Muscle of back (tissue), 13 donors: ENCODE measurements around the gene QRICH1. TPM values are rescaled to one million over a fixed set of nuclear protein-coding genes. Genes with fewer than 3 reads are reported as not detected.

Experiments used
- DNase-seq, 3 donors: peaks; one replicate each; pipeline versions ENCODE4 v3.0.0 to v3.0.0-alpha.2; 2013
- long read RNA-seq, 9 donors: transcript quantifications; one replicate each; lab custom pipeline, GENCODE V29; 2026
- polyA plus RNA-seq, 10 donors: library from polyadenylated mRNA; unstranded; fragments of 120-200 nt; gene quantifications; one replicate each; pipeline ENCODE4 v1.2.1, GENCODE V29; 2013; ENCODE audit not compliant: insufficient read length in 10 of 10

QRICH1 gene
- 10 to 100 TPM; 47.5 to 63.6 (median 53.9) TPM for polyA plus RNA-seq
- long read RNA-seq, donor 1, transcript QRICH1-202 (10 exons, 3,549 nt): major isoform, 5 of 17 reads
- long read RNA-seq, donor 1, partial matches to known transcripts: 10 of 17 reads
- long read RNA-seq, donor 1, other reads (novel, unspliced or antisense): 0 of 17 reads
- long read RNA-seq, donor 2, partial matches to known transcripts: 5 of 6 reads
- long read RNA-seq, donor 2, other reads (novel, unspliced or antisense): 0 of 6 reads
- long read RNA-seq, donor 3: 0 reads
- long read RNA-seq, donor 4, partial matches to known transcripts: 0 of 2 reads
- long read RNA-seq, donor 4, other reads (novel, unspliced or antisense): 0 of 2 reads
- long read RNA-seq, donor 5, partial matches to known transcripts: 42 of 44 reads
- long read RNA-seq, donor 5, other reads (novel, unspliced or antisense): 0 of 44 reads
- long read RNA-seq, donor 6, partial matches to known transcripts: 19 of 20 reads
- long read RNA-seq, donor 6, other reads (novel, unspliced or antisense): 0 of 20 reads
- long read RNA-seq, donor 7, partial matches to known transcripts: 7 of 8 reads
- long read RNA-seq, donor 7, other reads (novel, unspliced or antisense): 0 of 8 reads
- long read RNA-seq, donor 8, partial matches to known transcripts: 6 of 7 reads
- long read RNA-seq, donor 8, other reads (novel, unspliced or antisense): 0 of 7 reads
- long read RNA-seq, donor 9: 0 reads

- peak; percentile 99 to 100 (median 99) for DNase-seq
Observed at GRCh38 chr3:49093853-49094767, at the start of gene QRICH1. Gene QRICH1 (minus strand): TSS chr3:49094071. CDS start chr3:49077017, 17,054 bp downstream.

DNA sequence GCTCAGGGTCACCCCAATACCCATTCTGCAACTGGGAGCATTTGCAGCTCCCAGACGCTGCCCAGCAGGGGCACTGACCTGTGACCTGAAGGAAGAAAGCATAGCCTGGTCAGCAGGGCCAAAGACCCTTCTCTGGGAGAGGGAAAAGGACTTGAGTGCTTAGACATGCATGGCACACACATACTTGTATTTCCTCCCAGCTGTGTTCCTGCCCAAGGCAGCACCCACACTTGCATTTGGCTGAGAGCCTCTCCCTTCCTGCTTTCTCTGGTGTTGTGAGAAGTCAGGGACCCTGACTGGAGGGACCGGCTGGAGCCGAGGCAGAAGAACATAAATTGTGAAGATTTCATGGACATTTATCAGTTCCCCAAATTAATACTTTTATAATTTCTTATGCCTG is 46.2 kb upstream of the QRICH1 start:
- no peak for DNase-seq

GRCh38 chr3:49135499-49135898 is 41.6 kb upstream of the QRICH1 start:
- no peak for DNase-seq

- no peak for DNase-seq
Observed at GRCh38 chr3:49134471-49135265, 40.8 kb upstream of the QRICH1 start.

- DNase-seq: peak; percentile 92 to 96 (median 92)
Observed at GRCh38 chr3:49133226-49133951, 39.5 kb upstream of the QRICH1 start.

DNA sequence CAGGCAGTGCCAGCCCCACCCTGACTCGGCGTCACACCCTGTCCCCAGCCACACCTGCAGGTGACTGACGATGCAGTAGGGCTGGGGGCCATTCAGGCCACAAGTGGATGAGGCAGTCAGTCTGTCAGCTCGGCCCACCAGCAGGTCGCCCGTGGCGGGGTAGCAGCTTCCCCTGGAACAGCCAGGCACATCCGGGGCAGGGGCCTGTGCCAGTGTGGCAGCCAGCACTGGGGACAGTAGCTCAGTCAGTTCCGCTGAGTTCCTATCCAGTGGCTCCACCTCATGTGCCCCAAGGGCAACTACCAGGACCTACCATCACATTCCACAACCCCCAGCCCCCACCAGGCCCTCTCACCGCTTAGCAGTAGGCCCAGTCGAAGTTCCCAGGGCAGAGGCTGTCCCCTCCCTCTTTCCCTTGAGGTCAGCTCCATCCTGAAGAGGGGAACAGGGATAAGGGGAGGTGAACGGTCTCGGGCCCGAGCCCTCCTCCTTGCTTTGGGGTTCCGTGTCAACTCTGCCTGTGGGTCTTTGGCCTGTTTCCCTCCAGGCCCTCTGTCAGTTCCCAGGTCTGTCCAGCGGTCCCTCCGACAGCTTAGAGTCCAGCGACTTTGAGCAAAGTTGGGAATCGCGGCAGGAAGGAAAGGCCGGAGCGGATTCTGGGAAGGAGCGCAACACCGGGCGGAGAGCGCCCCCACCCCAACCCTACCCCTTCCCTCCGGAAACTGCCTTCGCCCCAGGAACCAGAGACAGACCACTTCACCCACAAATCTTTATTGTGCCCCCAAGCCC is 38.8 kb upstream of the QRICH1 start, which contains the start of gene LAMB2:
TSS of gene LAMB2 (minus strand) at position 614 of the 789 bp plus-strand sequence. CDS start at position 431, 183 bp downstream.
- peak; percentile 79 to 95 (median 87) for DNase-seq

GRCh38 chr3:49132073-49132436 is 38.2 kb upstream of the QRICH1 start:
- no peak for DNase-seq

- no peak for DNase-seq
Observed at GRCh38 chr3:49131576-49131975, 37.7 kb upstream of the QRICH1 start.

DNA sequence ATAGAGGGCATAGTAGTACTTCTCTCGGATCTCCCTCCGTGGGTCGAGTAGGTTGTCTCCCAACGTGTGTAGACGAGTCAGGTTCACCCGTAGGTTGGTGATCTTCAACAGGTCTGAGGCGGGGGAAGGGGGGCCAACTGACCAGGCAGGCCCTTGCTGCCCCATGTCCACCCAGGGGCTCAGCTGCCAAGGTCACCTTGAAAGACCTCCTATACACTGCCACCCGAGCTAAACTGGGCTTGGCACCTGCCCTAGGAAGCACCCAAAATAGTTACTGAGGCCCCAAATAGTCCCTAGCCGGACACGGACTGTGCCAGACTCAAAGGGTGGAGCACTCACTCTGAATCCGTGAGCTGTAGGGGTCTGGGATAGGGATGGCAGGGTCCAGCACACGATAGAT is 37.2 kb upstream of the QRICH1 start:
- DNase-seq: no peak

DNA sequence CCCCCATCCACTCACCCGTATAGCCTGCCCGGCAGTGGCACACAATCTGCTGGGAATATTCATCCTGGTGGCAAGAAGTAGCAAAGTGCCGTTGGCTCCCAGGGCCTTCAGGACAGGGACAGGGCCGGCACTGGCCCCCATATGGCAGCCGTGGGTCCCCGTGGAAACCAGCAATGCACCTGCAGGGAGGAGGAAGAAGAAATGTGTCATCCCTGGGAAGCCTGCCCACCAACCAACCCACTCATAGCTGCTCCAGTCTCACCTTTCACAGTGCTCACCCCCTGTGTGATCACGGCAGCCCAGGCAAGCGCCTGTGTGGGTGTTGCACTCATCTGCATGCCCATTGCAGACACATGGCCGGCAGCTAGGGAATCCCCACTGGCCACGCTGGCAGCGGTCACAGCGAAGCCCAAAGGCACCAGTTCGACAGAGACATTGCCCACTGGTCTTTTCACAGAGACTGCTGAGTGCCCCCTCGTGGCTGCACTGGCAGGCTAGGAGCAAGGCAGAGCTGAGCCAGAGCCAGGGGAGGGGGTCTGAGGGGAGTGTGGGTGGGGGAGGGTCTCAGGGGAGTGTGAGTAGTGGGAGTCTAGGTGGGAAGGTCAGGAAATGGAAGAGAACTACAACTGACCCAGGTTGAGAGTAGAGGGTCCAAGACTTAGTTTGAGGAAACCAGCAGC is 31.3 kb upstream of the QRICH1 start:
- DNase-seq: no peak

- no peak for DNase-seq
Observed at GRCh38 chr3:49124203-49124602, 30.3 kb upstream of the QRICH1 start.

DNA sequence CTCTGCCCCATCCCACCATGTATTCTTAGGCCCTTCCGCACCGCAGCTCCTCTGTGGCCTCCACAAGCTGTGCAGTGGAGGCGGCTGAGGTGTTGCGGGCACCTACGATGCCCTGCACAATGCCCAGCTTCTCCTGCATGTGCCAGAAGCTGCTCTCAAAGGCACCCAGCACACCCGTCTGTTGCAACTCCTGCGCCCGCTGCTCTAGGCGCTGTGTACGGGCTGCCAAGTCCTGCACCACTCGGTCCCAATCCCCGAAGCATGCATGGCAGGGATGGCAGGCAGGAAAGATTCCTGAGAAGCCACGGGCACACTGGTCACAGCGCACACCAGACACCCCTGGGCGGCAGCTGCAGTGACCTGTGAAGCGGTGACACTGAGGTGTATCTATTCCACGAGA is 29.8 kb upstream of the QRICH1 start:
- DNase-seq: no peak

- no peak for DNase-seq
Observed at GRCh38 chr3:49122886-49123545, 29.1 kb upstream of the QRICH1 start.

GRCh38 chr3:49122451-49122850 is 28.6 kb upstream of the QRICH1 start:
- no peak for DNase-seq

DNA sequence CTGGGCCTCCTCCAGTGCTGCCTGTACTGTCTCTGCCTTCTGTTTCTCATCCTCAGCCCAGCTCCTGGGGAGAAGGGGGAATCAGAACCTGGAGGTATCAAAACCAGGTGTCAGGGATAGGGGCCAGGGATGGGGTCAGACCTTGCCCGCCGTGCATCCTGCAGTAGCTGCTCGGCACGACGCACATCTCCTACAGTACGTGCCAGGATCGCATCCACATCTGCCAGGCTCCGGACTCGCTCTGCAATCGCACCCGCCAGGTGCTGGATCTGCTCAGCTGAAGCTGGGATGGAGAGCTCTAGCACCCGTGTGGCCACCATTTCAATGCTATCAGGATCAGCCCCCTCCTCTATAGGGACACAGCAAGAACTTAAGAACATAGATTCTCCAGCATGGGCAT is 28.2 kb upstream of the QRICH1 start:
- DNase-seq: no peak

DNA sequence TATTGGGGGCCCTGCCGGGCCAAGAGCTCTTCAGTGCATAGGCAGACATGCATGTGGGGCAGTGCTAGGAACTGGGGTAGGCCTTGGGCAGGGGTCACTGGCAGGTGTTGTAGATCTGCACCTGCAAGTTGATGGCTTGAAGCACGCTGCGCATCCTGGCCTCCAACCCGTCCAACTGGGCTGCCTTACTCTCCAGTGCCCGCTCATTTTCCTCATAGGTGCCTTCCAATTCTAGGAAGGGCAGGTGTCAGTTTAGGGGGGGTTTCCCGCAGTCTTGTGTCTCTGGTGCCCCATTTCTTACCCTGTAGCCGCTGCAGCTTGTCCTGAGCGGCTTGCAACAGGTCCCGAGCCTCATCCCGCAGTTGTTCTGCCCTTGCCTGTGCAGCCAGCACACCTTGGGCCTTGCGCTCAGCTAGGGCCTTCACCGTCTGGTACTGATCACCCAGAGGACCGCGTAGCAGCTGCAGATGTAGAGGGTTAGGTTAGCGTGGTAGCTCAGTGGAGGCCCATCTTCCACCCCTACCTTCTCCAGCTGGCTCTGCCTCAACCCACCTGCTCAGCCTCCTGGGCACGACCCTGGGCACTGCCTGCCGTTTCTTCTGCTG is 27.4 kb upstream of the QRICH1 start:
- no peak for DNase-seq

- DNase-seq: peak; percentile 93 to 98 (median 96)
Observed at GRCh38 chr3:49120438-49121131, 26.7 kb upstream of the QRICH1 start, which contains the start of gene USP19. Gene USP19 (minus strand): TSS chr3:49120823. CDS start chr3:49119145, 1,678 bp downstream.
